ENCODE data around the gene CAMKMT.

Gene CAMKMT

GRCh38 chr2:44769349-44770011 lies 407.7 kb downstream of the CAMKMT start:
- H3K9me2 ChIP-seq (replicated peaks; ENCODE audit: insufficient read depth, low read length): no peaks in the 10 kb centered on the region
- H3K27me3 ChIP-seq (ENCODE audit: low read length): no peaks in the 10 kb centered on the region
- H3K9me3 ChIP-seq (ENCODE audit: insufficient read depth, low read length): no peaks in the 10 kb centered on the region
- no peaks in the 10 kb centered on the region for H4K20me1 ChIP-seq (ENCODE audit: low read depth, low read length)
- no peaks in the 10 kb centered on the region for H3K79me2 ChIP-seq (ENCODE audit: insufficient read depth, low read length)
- no peak overlapping the region for H3K9ac ChIP-seq (ENCODE audit: low read length)
- TF ChIP-seq CTCF (IDR thresholded peaks at IDR 0.05; ENCODE audit: insufficient read depth, low read length, poor library complexity, severe bottlenecking): no peak
- TF ChIP-seq EZH2phosphoT487 (conservative IDR thresholded peaks at IDR 0.05; ENCODE audit: low read length): no peak
- H3K4me2 ChIP-seq (ENCODE audit: low read depth, low read length, poor library complexity, severe bottlenecking): peak overlapping the region; percentile 36
- H3K27ac ChIP-seq (ENCODE audit: low read depth, low read length): peak overlapping the region; percentile 40; the same call in 1 of the 2 replicates
- no peak overlapping the region for H2AFZ ChIP-seq (ENCODE audit: low read depth, low read length, severe bottlenecking)
- H3K4me3 ChIP-seq (ENCODE audit: insufficient read depth, low read length, poor library complexity, severe bottlenecking): no peak overlapping the region
- H3F3A ChIP-seq (ENCODE audit: insufficient read depth): no peaks in the 10 kb centered on the region
- H3K36me3 ChIP-seq (ENCODE audit: low read length): no peaks in the 10 kb centered on the region

GRCh38 chr2:44770221-44771195 lies 408.8 kb downstream of the CAMKMT start:
- Histone ChIP-seq H3K79me2 (ENCODE audit: insufficient read depth, low read length) (no peaks in the 10 kb centered on the region), H3F3A (ENCODE audit: insufficient read depth) (no peaks in the 10 kb centered on the region), H2AFZ (ENCODE audit: low read depth, low read length, severe bottlenecking) (no peak overlapping the region), H3K27ac (ENCODE audit: low read depth, low read length) (no peak overlapping the region), H3K36me3 (ENCODE audit: low read length) (no peaks in the 10 kb centered on the region), H3K27me3 (ENCODE audit: low read length) (no peaks in the 10 kb centered on the region), H3K4me3 (ENCODE audit: insufficient read depth, low read length, poor library complexity, severe bottlenecking) (no peak overlapping the region), H3K9ac (ENCODE audit: low read length) (no peak overlapping the region), H3K4me2 (ENCODE audit: low read depth, low read length, poor library complexity, severe bottlenecking) (no peak overlapping the region), H3K9me2 (replicated peaks; ENCODE audit: insufficient read depth, low read length) (no peaks in the 10 kb centered on the region), H4K20me1 (ENCODE audit: low read depth, low read length) (no peaks in the 10 kb centered on the region), H3K9me3 (ENCODE audit: insufficient read depth, low read length) (no peaks in the 10 kb centered on the region)
- TF ChIP-seq CTCF (IDR thresholded peaks at IDR 0.05; ENCODE audit: insufficient read depth, low read length, poor library complexity, severe bottlenecking) (no peak), EZH2phosphoT487 (conservative IDR thresholded peaks at IDR 0.05; ENCODE audit: low read length) (no peak)

GRCh38 chr2:44771522-44771921 lies 409.8 kb downstream of the CAMKMT start:
- Histone ChIP-seq H3K4me2 (ENCODE audit: low read depth, low read length, poor library complexity, severe bottlenecking) (no peak overlapping the region), H3K79me2 (ENCODE audit: insufficient read depth, low read length) (no peaks in the 10 kb centered on the region), H3K4me3 (ENCODE audit: insufficient read depth, low read length, poor library complexity, severe bottlenecking) (no peak overlapping the region), H3K9ac (ENCODE audit: low read length) (no peak overlapping the region), H3K36me3 (ENCODE audit: low read length) (no peaks in the 10 kb centered on the region), H3K9me3 (ENCODE audit: insufficient read depth, low read length) (no peaks in the 10 kb centered on the region), H4K20me1 (ENCODE audit: low read depth, low read length) (no peaks in the 10 kb centered on the region), H3K27me3 (ENCODE audit: low read length) (no peaks in the 10 kb centered on the region), H3F3A (ENCODE audit: insufficient read depth) (no peaks in the 10 kb centered on the region), H3K27ac (ENCODE audit: low read depth, low read length) (no peak overlapping the region), H2AFZ (ENCODE audit: low read depth, low read length, severe bottlenecking) (no peak overlapping the region), H3K9me2 (replicated peaks; ENCODE audit: insufficient read depth, low read length) (no peaks in the 10 kb centered on the region)
- TF ChIP-seq CTCF (IDR thresholded peaks at IDR 0.05; ENCODE audit: insufficient read depth, low read length, poor library complexity, severe bottlenecking) (no peak), EZH2phosphoT487 (conservative IDR thresholded peaks at IDR 0.05; ENCODE audit: low read length) (no peak)
